Panc1 (cell line): ENCODE results near the gene MUC7. TPM values are rescaled to one million over a fixed set of nuclear protein-coding genes. Genes with fewer than 3 reads are reported as not detected.

Experiments
- ATAC-seq: fragments of 200-7000 bp; cut with Tn5 transposase; 2 replicates; pipeline ENCODE4 v1.9.1; 2020; ENCODE audit warnings: mild to moderate bottlenecking, moderate library complexity
- BruUV-seq: library from RNA; stranded (reverse); fragments of 400-500 nt; replicated peaks from 2 replicates; lab custom pipeline; 2021; lab: Mats Ljungman, UMichigan
- CTCF ChIA-PET: fragments of 300-600 bp; sonication (Branson Sonifier 250); formaldehyde crosslinking; loops from one replicate; lab custom pipeline; 2022; ENCODE audit warnings: antibody characterized with exemption; lab: Charles Lee
- POLR2A ChIA-PET: fragments of 300-600 bp; sonication (Branson Sonifier 250); formaldehyde crosslinking; loops from one replicate; lab custom pipeline; 2022; ENCODE audit warnings: antibody characterized with exemption; lab: Charles Lee
- DNase-seq: peaks from one replicate; pipeline ENCODE4 v3.0.0-alpha.2; 2010; ENCODE audit warnings: low read depth, low spot score
- H3K27ac ChIP-seq: 2 replicates; pipeline ENCODE4 v1.5.1; 2011; ENCODE audit warnings: mild to moderate bottlenecking, low read length, inconsistent platforms
- H3K27me3 ChIP-seq: fragments of 200-500 bp; sonication (Bioruptor generic); 2 replicates; pipeline ENCODE4 v1.6.0; 2014; ENCODE audit warnings: low read length, inconsistent platforms; ENCODE audit not compliant: control insufficient read depth, insufficient read depth
- H3K36me3 ChIP-seq: fragments of 200-500 bp; sonication (Bioruptor generic); 2 replicates; pipeline ENCODE4 v1.5.1; 2014; ENCODE audit warnings: inconsistent platforms, mild to moderate bottlenecking, low read length, moderate library complexity; ENCODE audit not compliant: control insufficient read depth, insufficient read depth
- H3K4me1 ChIP-seq: 2 replicates; pipeline ENCODE4 v1.5.1; 2011; ENCODE audit warnings: inconsistent platforms, mild to moderate bottlenecking, low read length, moderate library complexity; ENCODE audit not compliant: control insufficient read depth, insufficient read depth
- H3K4me3 ChIP-seq, 2 experiments: 2 replicates each; pipeline ENCODE4 v1.5.1; 2011 to 2012; ENCODE audit warnings: low read depth in 2 of 2, low read length in 2 of 2, mild to moderate bottlenecking in 2 of 2, inconsistent platforms in 1 of 2, moderate library complexity in 1 of 2
- H3K9me3 ChIP-seq: fragments of 200-500 bp; sonication (Bioruptor generic); 2 replicates; pipeline ENCODE4 v1.5.1; 2014; ENCODE audit warnings: low read depth, mild to moderate bottlenecking, inconsistent platforms, low read length, moderate library complexity; ENCODE audit not compliant: control insufficient read depth, insufficient read depth
- POLR2AphosphoS5 ChIP-seq: IDR thresholded peaks from 2 replicates; pipeline ENCODE4 v1.6.1; 2012; ENCODE audit warnings: mild to moderate bottlenecking, low read depth, low read length, moderate library complexity
- SIN3A ChIP-seq: IDR thresholded peaks from 2 replicates; pipeline ENCODE4 v1.6.1; 2012; ENCODE audit warnings: low read depth, mild to moderate bottlenecking, low read length, moderate library complexity, borderline replicate concordance; ENCODE audit not compliant: insufficient read depth
- TCF7L2 ChIP-seq: IDR thresholded peaks from 2 replicates; pipeline ENCODE4 v1.6.1; 2011; ENCODE audit warnings: mild to moderate bottlenecking, low read depth, low read length, inconsistent platforms
- in situ Hi-C: cut with HindIII; loops from 2 replicates; pipeline ENCODE4 v1.10.0; 2016; ENCODE audit warnings: low sequenced_read_pairs, low pct_unique_long_range_greater_than_20kb
- intact Hi-C: fragments of 100-400 bp; cut with micrococcal nuclease; formaldehyde crosslinking; loops from one replicate; pipeline ENCODE4 v1.10.0; 2022; ENCODE audit not compliant: unreplicated experiment
- total RNA-seq: library from RNA; stranded (reverse); gene quantifications from one replicate; pipeline ENCODE4 v1.2.1, GENCODE V29; 2021; ENCODE audit not compliant: unreplicated experiment
- TF ChIP-seq, protein P1 (sequence below), 2 experiments: IDR thresholded peaks; 2 replicates each; pipeline ENCODE4 v1.6.1; 2011 to 2012; ENCODE audit warnings: low read depth in 2 of 2, control low read depth in 1 of 2, low read length in 1 of 2, mild to moderate bottlenecking in 1 of 2, moderate library complexity in 1 of 2; ENCODE audit not compliant: insufficient read depth in 1 of 2
- TF ChIP-seq, protein P2 (sequence below): fragments of 450-650 bp; IDR thresholded peaks from 2 replicates; pipeline ENCODE4 v1.5.1; 2017; ENCODE audit warnings: mild to moderate bottlenecking

The MUC7 gene
- total RNA-seq, 1 experiment from 2014 or later, result not detected

DNA sequence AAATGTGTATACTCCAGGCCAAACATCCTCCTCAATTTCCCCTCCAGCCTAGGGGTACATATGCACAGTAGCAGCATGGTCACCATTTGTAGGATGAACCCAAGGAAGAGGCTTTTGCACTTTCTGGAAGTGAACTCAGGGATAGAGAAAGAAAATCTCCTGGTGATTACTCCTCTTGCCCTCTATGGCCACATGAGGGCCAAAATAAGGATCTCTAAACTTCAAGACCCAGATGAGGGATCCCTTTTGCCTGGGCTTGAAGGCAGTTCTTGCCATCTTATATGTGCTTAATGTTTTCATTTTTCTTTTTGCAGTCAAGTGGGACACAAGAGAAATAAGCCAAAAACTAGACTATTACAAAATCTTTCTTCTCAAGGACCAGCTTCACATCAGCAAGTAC is 29.5 kb upstream of the MUC7 start:
- Histone ChIP-seq H3K4me1 (no peaks in the 10 kb centered on the region), H3K27me3 (no peaks in the 10 kb centered on the region), H3K36me3 (no peaks in the 10 kb centered on the region), H3K9me3 (no peaks in the 10 kb centered on the region), H3K27ac (no peak overlapping the region), H3K4me3 (no peak overlapping the region)
- no peak for ATAC-seq
- CTCF ChIA-PET, result no interaction called here
- POLR2A ChIA-PET, result no interaction called here
- in situ Hi-C loops, result no loop called here
- intact Hi-C loops, result no loop called here
- TF ChIP-seq, protein P1, sequence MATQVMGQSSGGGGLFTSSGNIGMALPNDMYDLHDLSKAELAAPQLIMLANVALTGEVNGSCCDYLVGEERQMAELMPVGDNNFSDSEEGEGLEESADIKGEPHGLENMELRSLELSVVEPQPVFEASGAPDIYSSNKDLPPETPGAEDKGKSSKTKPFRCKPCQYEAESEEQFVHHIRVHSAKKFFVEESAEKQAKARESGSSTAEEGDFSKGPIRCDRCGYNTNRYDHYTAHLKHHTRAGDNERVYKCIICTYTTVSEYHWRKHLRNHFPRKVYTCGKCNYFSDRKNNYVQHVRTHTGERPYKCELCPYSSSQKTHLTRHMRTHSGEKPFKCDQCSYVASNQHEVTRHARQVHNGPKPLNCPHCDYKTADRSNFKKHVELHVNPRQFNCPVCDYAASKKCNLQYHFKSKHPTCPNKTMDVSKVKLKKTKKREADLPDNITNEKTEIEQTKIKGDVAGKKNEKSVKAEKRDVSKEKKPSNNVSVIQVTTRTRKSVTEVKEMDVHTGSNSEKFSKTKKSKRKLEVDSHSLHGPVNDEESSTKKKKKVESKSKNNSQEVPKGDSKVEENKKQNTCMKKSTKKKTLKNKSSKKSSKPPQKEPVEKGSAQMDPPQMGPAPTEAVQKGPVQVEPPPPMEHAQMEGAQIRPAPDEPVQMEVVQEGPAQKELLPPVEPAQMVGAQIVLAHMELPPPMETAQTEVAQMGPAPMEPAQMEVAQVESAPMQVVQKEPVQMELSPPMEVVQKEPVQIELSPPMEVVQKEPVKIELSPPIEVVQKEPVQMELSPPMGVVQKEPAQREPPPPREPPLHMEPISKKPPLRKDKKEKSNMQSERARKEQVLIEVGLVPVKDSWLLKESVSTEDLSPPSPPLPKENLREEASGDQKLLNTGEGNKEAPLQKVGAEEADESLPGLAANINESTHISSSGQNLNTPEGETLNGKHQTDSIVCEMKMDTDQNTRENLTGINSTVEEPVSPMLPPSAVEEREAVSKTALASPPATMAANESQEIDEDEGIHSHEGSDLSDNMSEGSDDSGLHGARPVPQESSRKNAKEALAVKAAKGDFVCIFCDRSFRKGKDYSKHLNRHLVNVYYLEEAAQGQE (IDR thresholded peaks at IDR 0.05; ENCODE audit: insufficient read depth in 1 of 2, low read depth in 2 of 2, low read length in 1 of 2), result no peak
- TF ChIP-seq TCF7L2 (no peak), POLR2AphosphoS5 (no peak), SIN3A (no peak)
- TF ChIP-seq, protein P2, sequence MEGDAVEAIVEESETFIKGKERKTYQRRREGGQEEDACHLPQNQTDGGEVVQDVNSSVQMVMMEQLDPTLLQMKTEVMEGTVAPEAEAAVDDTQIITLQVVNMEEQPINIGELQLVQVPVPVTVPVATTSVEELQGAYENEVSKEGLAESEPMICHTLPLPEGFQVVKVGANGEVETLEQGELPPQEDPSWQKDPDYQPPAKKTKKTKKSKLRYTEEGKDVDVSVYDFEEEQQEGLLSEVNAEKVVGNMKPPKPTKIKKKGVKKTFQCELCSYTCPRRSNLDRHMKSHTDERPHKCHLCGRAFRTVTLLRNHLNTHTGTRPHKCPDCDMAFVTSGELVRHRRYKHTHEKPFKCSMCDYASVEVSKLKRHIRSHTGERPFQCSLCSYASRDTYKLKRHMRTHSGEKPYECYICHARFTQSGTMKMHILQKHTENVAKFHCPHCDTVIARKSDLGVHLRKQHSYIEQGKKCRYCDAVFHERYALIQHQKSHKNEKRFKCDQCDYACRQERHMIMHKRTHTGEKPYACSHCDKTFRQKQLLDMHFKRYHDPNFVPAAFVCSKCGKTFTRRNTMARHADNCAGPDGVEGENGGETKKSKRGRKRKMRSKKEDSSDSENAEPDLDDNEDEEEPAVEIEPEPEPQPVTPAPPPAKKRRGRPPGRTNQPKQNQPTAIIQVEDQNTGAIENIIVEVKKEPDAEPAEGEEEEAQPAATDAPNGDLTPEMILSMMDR, result no peak
- BruUV-seq, result no TSS peak
- no peak for DNase-seq

DNA sequence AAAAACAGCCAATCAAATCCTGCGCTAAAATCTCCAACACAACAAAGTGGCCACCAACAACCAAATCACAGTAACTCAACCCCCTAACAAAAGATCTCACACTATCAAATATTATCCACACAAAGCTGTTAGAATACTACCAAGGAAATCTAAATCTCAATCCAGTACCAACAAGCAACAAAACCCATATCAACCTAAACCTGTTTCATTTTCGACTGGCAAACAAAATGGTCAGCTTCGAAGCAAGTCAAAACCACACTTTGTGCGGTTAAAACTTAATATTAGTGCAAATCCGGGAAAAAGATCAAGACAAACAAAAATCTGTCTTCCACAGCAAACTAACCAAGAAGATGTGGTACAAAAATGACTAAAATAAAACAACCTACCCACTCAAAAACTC is 28.7 kb upstream of the MUC7 start:
- ChIA-PET POLR2A (no interaction called here), CTCF (no interaction called here)
- Histone ChIP-seq H3K27ac (no peak overlapping the region), H3K9me3 (no peaks in the 10 kb centered on the region), H3K4me3 (no peak overlapping the region), H3K36me3 (no peaks in the 10 kb centered on the region), H3K27me3 (no peaks in the 10 kb centered on the region), H3K4me1 (no peaks in the 10 kb centered on the region)
- ATAC-seq (no peak), DNase-seq (no peak)
- intact Hi-C loops, result no loop called here
- no TSS peak for BruUV-seq
- in situ Hi-C loops, result no loop called here
- TF ChIP-seq, protein P1 (IDR thresholded peaks at IDR 0.05; ENCODE audit: insufficient read depth in 1 of 2, low read depth in 2 of 2, low read length in 1 of 2), result no peak
- TF ChIP-seq SIN3A (no peak), POLR2AphosphoS5 (no peak), TCF7L2 (no peak)
